Ramos (cell line): ENCODE results near the gene GRID2.

Experiments used
- in situ Hi-C: fragments of 300-500 bp; cut with MboI; formaldehyde crosslinking; loops from one replicate; pipeline ENCODE4 v1.14.3; 2022; ENCODE audit warnings: low sequenced_read_pairs; ENCODE audit not compliant: unreplicated experiment

Gene GRID2

GRCh38 chr4:93029769-93030168 lies 726.0 kb downstream of the GRID2 start:
- in situ Hi-C loops: no loop called here

GRCh38 chr4:93030670-93031069 lies 726.9 kb downstream of the GRID2 start:
- in situ Hi-C loops: no loop called here

GRCh38 chr4:93031431-93032098 lies 727.8 kb downstream of the GRID2 start:
- in situ Hi-C loops: no loop called here

GRCh38 chr4:93042746-93043145 lies 739.0 kb downstream of the GRID2 start:
- in situ Hi-C loops: no loop called here

GRCh38 chr4:93053140-93053539 lies 749.4 kb downstream of the GRID2 start:
- in situ Hi-C loops: no loop called here

GRCh38 chr4:93061826-93062225 lies 758.1 kb downstream of the GRID2 start:
- in situ Hi-C loops: no loop called here

- in situ Hi-C loops: no loop called here
Observed at GRCh38 chr4:93063325-93063724, 759.6 kb downstream of the GRID2 start.

GRCh38 chr4:93065790-93066189 lies 762.0 kb downstream of the GRID2 start:
- in situ Hi-C loops: no loop called here

GRCh38 chr4:93066749-93067148 lies 763.0 kb downstream of the GRID2 start:
- in situ Hi-C loops: no loop called here

GRCh38 chr4:93072292-93072691 lies 768.5 kb downstream of the GRID2 start:
- in situ Hi-C loops: no loop called here

- in situ Hi-C loops: no loop called here
Observed at GRCh38 chr4:93080316-93080715, 776.5 kb downstream of the GRID2 start.

- in situ Hi-C loops: no loop called here
Observed at GRCh38 chr4:93084599-93085305, 781.0 kb downstream of the GRID2 start.

- in situ Hi-C loops: no loop called here
Observed at GRCh38 chr4:93086356-93086755, 782.6 kb downstream of the GRID2 start.

GRCh38 chr4:93092765-93093164 lies 789.0 kb downstream of the GRID2 start:
- in situ Hi-C loops: no loop called here

GRCh38 chr4:93103042-93103441 lies 799.3 kb downstream of the GRID2 start:
- in situ Hi-C loops: no loop called here

- in situ Hi-C loops: no loop called here
Observed at GRCh38 chr4:93116624-93117023, 812.9 kb downstream of the GRID2 start.

GRCh38 chr4:93127489-93127888 lies 823.7 kb downstream of the GRID2 start:
- in situ Hi-C loops: no loop called here

- in situ Hi-C loops: no loop called here
Observed at GRCh38 chr4:93132631-93133030, 828.9 kb downstream of the GRID2 start.

- in situ Hi-C loops: no loop called here
Observed at GRCh38 chr4:93139118-93139517, 835.4 kb downstream of the GRID2 start.

GRCh38 chr4:93143902-93144301 lies 840.1 kb downstream of the GRID2 start:
- in situ Hi-C loops: no loop called here

- in situ Hi-C loops: no loop called here
Observed at GRCh38 chr4:93144644-93145043, 840.9 kb downstream of the GRID2 start.
